HG03108 (cell line): ENCODE results near the gene C17orf107.

Source experiments
- ATAC-seq: cut with Tn5 transposase; IDR thresholded peaks from one replicate; pipeline ENCODE4 v1.9.1; 2021; ENCODE audit warnings: moderate library complexity; ENCODE audit not compliant: unreplicated experiment

The C17orf107 gene

GRCh38 chr17:4948166-4948930 lies 49.0 kb downstream of the C17orf107 start, which contains the start of gene PFN1:
TSS of gene PFN1 (minus strand) at chr17:4948530. CDS start at chr17:4948394, 136 bp downstream.
- no peak for ATAC-seq

GRCh38 chr17:4948931-4949320 lies 49.6 kb downstream of the C17orf107 start:
- peak; percentile 29 for ATAC-seq

GRCh38 chr17:4949321-4950074 lies 50.2 kb downstream of the C17orf107 start:
- ATAC-seq, result no peak

GRCh38 chr17:4950075-4950745 lies 50.9 kb downstream of the C17orf107 start:
- no peak for ATAC-seq

GRCh38 chr17:4950746-4951204 lies 51.4 kb downstream of the C17orf107 start, which contains the start of gene ENO3:
TSS of gene ENO3 (plus strand) at chr17:4951119. CDS start at chr17:4951830, 711 bp downstream.
- no peak for ATAC-seq

GRCh38 chr17:4951486-4951885 lies 52.1 kb downstream of the C17orf107 start:
- no peak for ATAC-seq
